ENCODE measurements around the gene SMIM22.
"Not testable (repeated sequence)": the region's sequence is repeated elsewhere in the genome, so short reads cannot be mapped to it uniquely, and the experiment has no call there.

Gene SMIM22

GRCh38 chr16:4778050-4778392 lies 17.1 kb upstream of the SMIM22 start:
- intact Hi-C loops (cut with micrococcal nuclease): no loop called here
- no peak overlapping the region for H3K4me3 Mint-ChIP-seq

DNA sequence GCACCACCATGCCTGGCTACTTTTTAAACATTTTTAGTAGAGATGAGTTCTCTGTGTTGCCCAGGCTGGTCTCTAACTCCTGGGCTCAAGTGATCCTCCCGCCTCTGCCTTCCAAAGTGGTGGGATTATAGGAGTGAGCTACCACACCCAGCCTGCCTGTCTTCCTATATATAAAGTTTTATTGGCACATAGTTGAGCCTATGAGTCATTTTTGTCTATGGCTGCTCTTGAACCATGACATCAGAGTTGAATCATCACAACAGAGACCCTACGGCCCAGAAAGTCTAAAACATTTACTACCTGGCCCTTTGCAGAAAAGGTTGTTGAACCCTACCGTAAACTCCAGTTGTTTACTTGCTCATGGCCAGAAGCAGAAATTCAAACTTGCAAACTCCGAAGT lies 14.9 kb upstream of the SMIM22 start:
- Mint-ChIP-seq H3K27me3 (no peaks in the 10 kb centered on the region), H3K4me3 (no peak overlapping the region), H3K4me1 (ENCODE audit: low read depth) (peaks cover 22% of the 10 kb centered on the region), H3K36me3 (ENCODE audit: low read depth) (no peaks in the 10 kb centered on the region), H3K9me3 (no peaks in the 10 kb centered on the region), H3K27ac (no peak overlapping the region)
- intact Hi-C loops (cut with micrococcal nuclease): no loop called here

More at GRCh38 chr16:4778050-4778392, 17.1 kb upstream of the SMIM22 start:
- Mint-ChIP-seq H3K27ac (no peak overlapping the region), H3K27me3 (no peaks in the 10 kb centered on the region), H3K9me3 (no peaks in the 10 kb centered on the region), H3K4me1 (ENCODE audit: low read depth) (peaks cover 28% of the 10 kb centered on the region), H3K36me3 (ENCODE audit: low read depth) (no peaks in the 10 kb centered on the region)

GRCh38 chr16:4783251-4783950 lies 11.8 kb upstream of the SMIM22 start:
- no peak overlapping the region for H3K4me3 Mint-ChIP-seq
- peaks cover 4% of the 10 kb centered on the region for H3K27me3 Mint-ChIP-seq
- H3K9me3 Mint-ChIP-seq: no peaks in the 10 kb centered on the region
- H3K36me3 Mint-ChIP-seq (ENCODE audit: low read depth): no peaks in the 10 kb centered on the region
- no peak overlapping the region for H3K27ac Mint-ChIP-seq
- peaks cover 20% of the 10 kb centered on the region for H3K4me1 Mint-ChIP-seq (ENCODE audit: low read depth)
- intact Hi-C loops (cut with micrococcal nuclease): no loop called here

DNA sequence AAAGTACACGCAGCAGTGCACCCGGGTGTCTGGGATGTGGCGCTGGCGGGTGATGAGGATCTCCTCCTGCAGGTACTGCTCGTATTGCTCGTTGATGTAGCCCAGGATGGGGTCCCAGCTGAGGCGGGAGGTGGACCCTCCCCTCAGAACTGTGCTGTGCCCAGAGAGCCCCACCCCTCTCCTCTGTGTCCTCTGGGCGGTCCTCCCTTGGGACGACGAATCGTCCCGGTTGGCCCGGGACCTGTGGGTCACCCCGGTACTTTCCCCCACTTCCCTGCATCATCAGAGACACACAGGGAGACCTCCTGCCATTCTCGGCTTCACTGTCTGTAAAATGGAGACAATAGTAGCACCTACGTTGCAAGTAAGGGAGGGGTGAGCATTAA lies 11.2 kb upstream of the SMIM22 start:
- peaks cover 20% of the 10 kb centered on the region for H3K4me1 Mint-ChIP-seq (ENCODE audit: low read depth)
- no peaks in the 10 kb centered on the region for H3K36me3 Mint-ChIP-seq (ENCODE audit: low read depth)
- no peak overlapping the region for H3K4me3 Mint-ChIP-seq
- H3K27me3 Mint-ChIP-seq: peaks cover 4% of the 10 kb centered on the region
- intact Hi-C loops (cut with micrococcal nuclease): no loop called here
- H3K9me3 Mint-ChIP-seq: no peaks in the 10 kb centered on the region
- H3K27ac Mint-ChIP-seq: no peak overlapping the region

GRCh38 chr16:4784444-4784987 lies 10.7 kb upstream of the SMIM22 start:
- H3K9me3 Mint-ChIP-seq; intact Hi-C loops (cut with micrococcal nuclease); H3K4me3 Mint-ChIP-seq; H3K36me3 Mint-ChIP-seq (ENCODE audit: low read depth); H3K27me3 Mint-ChIP-seq; H3K27ac Mint-ChIP-seq: not testable (repeated sequence)
- peaks cover 20% of the 10 kb centered on the region for H3K4me1 Mint-ChIP-seq (ENCODE audit: low read depth)

DNA sequence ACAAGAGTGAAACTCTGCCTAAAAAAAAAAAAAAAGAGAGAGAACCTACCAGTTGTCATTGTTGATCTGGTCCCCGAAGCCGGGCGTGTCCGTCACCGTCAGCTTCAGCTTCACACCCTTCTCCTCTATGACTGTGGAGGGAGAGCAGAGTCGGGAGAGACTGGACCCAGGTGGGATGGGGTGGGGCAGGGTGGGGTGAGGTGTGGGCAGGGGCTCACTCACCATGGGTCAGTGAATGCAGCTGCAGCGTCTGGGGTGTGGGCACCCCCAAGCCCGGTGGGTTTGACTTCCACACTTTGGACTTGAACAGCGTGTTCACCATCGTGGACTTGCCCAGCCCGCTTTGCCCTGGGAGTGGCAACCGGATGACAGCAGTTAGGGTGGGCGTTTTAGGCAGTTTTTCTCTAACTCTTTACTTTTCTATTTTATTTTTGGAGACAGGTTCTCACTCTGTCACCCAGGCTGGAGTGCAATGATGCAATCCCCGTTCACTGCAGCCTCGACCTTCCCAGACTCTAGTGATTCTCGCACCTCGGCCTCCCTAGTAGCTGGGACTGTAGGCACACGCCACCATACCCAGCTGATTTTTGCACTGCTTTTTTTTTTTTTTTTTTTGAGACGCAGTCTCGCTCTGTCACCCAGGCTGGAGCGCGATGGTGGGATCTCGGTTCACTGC lies 9.3 kb upstream of the SMIM22 start:
- intact Hi-C loops (cut with micrococcal nuclease): no loop called here

DNA sequence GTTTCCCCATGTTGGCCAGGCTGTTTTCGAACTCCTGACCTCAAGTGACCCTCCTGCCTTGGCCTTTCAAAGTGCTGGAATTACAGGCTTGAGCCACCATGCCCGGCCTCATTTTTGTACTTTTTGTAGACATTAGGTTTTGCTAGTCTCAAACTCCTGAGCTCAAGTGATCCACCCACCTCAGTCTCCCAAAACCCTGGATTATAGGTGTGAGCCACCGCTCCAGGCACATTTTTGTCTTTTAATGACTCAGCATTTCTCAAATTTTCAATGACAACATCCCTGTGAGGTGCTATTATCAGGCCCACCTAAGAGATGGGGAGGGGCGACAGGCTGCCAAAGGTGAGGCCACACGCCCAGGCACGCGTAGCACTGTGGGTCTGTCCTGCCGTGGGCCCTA lies 8.1 kb upstream of the SMIM22 start:
- Mint-ChIP-seq H3K27me3 (peaks cover 9% of the 10 kb centered on the region), H3K4me1 (ENCODE audit: low read depth) (peaks cover 13% of the 10 kb centered on the region), H3K36me3 (ENCODE audit: low read depth) (no peaks in the 10 kb centered on the region), H3K4me3 (no peak overlapping the region), H3K9me3 (no peaks in the 10 kb centered on the region), H3K27ac (no peak overlapping the region)
- intact Hi-C loops (cut with micrococcal nuclease): no loop called here

More for the DNA sequence above, 9.3 kb upstream of the SMIM22 start:
- Mint-ChIP-seq H3K4me1 (ENCODE audit: low read depth) (peaks cover 20% of the 10 kb centered on the region), H3K27me3 (peaks cover 9% of the 10 kb centered on the region), H3K36me3 (ENCODE audit: low read depth) (no peaks in the 10 kb centered on the region), H3K4me3 (no peak overlapping the region), H3K9me3 (no peaks in the 10 kb centered on the region), H3K27ac (no peak overlapping the region)

DNA sequence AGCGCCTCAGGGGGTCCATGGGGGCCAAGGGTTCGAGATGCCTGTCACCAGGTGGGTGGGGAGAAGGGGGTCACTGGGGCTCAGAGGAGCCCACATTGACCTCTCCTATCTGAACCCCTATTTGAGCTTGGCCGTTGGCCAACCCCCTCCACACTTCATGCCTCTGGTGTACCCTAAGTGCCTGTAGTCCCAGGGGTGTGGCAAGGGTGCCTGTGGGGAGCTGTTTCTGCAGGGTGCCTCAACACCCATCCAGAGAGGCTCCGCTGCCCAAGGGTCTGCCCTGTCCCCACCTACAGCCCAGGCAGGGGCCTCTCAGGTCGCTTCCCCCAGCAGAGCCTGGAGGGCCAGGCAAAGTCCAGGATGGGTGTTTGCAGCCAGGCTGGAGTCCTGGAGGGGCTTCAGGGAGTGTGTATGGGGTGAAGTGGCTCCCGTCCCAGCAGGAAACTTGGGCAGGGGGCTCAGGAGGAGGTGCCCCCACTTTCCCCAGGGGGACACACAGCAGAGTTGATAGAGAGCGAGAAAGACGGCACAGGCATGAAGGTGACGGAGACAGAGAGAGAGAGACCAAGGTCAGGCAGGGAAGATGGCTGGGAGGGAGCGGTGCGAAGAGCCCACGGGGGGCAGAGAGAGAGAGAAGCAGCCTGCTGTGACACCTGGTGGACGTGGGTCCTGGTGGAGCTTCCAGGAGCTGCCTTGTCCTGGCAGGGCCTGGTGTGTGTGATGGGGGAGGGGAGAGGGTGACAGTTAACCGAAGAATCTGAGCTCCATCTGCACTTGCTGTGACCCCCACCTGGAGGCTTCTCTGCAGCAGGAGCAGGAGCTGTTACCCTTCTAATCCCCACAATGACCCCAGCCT lies 7.3 kb upstream of the SMIM22 start, which contains the start of gene SEPTIN12:
SEPTIN12 (minus strand) TSS at position 719 of the 856 bp plus-strand sequence; CDS start at position 19, 700 bp downstream.
- Mint-ChIP-seq H3K4me1 (ENCODE audit: low read depth) (peaks cover 5% of the 10 kb centered on the region), H3K27me3 (peaks cover 9% of the 10 kb centered on the region), H3K4me3 (no peak within 1 kb of the TSS), H3K9me3 (no peaks in the 10 kb centered on the region), H3K27ac (no peak within 1 kb of the TSS), H3K36me3 (ENCODE audit: low read depth) (no peaks in the 10 kb centered on the region)
- intact Hi-C loops (cut with micrococcal nuclease): no loop called here

GRCh38 chr16:4788489-4788889 lies 6.7 kb upstream of the SMIM22 start:
- intact Hi-C loops (cut with micrococcal nuclease): no loop called here
- no peaks in the 10 kb centered on the region for H3K4me1 Mint-ChIP-seq (ENCODE audit: low read depth)
- H3K9me3 Mint-ChIP-seq: no peaks in the 10 kb centered on the region
- H3K36me3 Mint-ChIP-seq (ENCODE audit: low read depth): no peaks in the 10 kb centered on the region
- H3K4me3 Mint-ChIP-seq: no peak overlapping the region
- H3K27me3 Mint-ChIP-seq: peaks cover 9% of the 10 kb centered on the region
- no peak overlapping the region for H3K27ac Mint-ChIP-seq

- H3K36me3 Mint-ChIP-seq (ENCODE audit: low read depth): no peaks in the 10 kb centered on the region
- no peak overlapping the region for H3K4me3 Mint-ChIP-seq
- intact Hi-C loops (cut with micrococcal nuclease): no loop called here
- H3K4me1 Mint-ChIP-seq (ENCODE audit: low read depth): no peaks in the 10 kb centered on the region
- peaks cover 9% of the 10 kb centered on the region for H3K27me3 Mint-ChIP-seq
- no peak overlapping the region for H3K27ac Mint-ChIP-seq
- no peaks in the 10 kb centered on the region for H3K9me3 Mint-ChIP-seq
These were observed 6.3 kb upstream of the SMIM22 start for GRCh38 chr16:4788910-4789309.

- Mint-ChIP-seq H3K4me1 (ENCODE audit: low read depth) (no peaks in the 10 kb centered on the region), H3K9me3 (no peaks in the 10 kb centered on the region), H3K27ac (no peak overlapping the region), H3K36me3 (ENCODE audit: low read depth) (peaks cover 4% of the 10 kb centered on the region), H3K4me3 (no peak overlapping the region), H3K27me3 (peaks cover 9% of the 10 kb centered on the region)
- intact Hi-C loops (cut with micrococcal nuclease): no loop called here
These were observed 4.9 kb upstream of the SMIM22 start for GRCh38 chr16:4790261-4790660.

DNA sequence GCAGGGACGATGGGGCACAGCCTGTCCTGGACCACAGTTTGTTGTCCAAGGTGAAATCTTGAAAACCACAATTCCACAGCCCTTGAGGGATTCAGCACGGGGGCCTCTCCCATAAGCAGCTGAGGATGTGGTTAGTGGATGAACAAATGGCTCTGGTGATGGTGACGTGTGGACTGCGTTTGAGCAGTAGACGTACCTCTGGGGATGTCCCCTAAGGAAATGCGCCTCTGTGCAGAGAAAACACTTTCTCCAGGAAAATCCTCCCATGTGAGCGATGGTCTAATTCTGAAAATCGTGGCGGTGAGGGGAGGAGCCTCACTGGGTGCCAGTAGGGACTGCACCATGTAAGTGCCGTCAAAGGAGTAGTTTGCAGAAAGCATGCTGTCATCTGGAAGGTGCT lies 4.3 kb upstream of the SMIM22 start:
- H3K4me3 Mint-ChIP-seq: no peak overlapping the region
- H3K4me1 Mint-ChIP-seq (ENCODE audit: low read depth): no peaks in the 10 kb centered on the region
- H3K9me3 Mint-ChIP-seq: no peaks in the 10 kb centered on the region
- peaks cover 10% of the 10 kb centered on the region for H3K36me3 Mint-ChIP-seq (ENCODE audit: low read depth)
- H3K27ac Mint-ChIP-seq: no peak overlapping the region
- H3K27me3 Mint-ChIP-seq: peaks cover 9% of the 10 kb centered on the region
- intact Hi-C loops (cut with micrococcal nuclease): no loop called here

GRCh38 chr16:4792951-4793513 lies 2.1 kb upstream of the SMIM22 start:
- intact Hi-C loops (cut with micrococcal nuclease): no loop called here
- peaks cover 31% of the 10 kb centered on the region for H3K36me3 Mint-ChIP-seq (ENCODE audit: low read depth)
- H3K4me3 Mint-ChIP-seq: no peak overlapping the region
- no peaks in the 10 kb centered on the region for H3K9me3 Mint-ChIP-seq
- H3K27ac Mint-ChIP-seq: no peak overlapping the region
- H3K4me1 Mint-ChIP-seq (ENCODE audit: low read depth): no peaks in the 10 kb centered on the region
- peaks cover 6% of the 10 kb centered on the region for H3K27me3 Mint-ChIP-seq

Measured in dendritic cell treated with granulocyte-macrophage colony-stimulating factor and Interleukin-4, amounts not matched to agents 40 ng/mL and 50 ng/mL, for 4 days (primary cell).